HepG2 (cell line): ENCODE measurements around the gene CMTM2. TPM values are rescaled to one million over a fixed set of nuclear protein-coding genes. Genes with fewer than 3 reads are reported as not detected.

Experiments used
- ATM ChIP-seq: fragments of 450-650 bp; IDR thresholded peaks from 2 replicates; pipeline ENCODE4 v1.7.1; 2017; ENCODE audit warnings: mild to moderate bottlenecking, borderline replicate concordance
- ELF1 ChIP-seq: sonication (generic); formaldehyde crosslinking; IDR thresholded peaks from 2 replicates; pipeline ENCODE4 v1.4.0; 2020; ENCODE audit warnings: missing genetic modification reagents
- ERF ChIP-seq: IDR thresholded peaks from 2 replicates; pipeline ENCODE4 v1.6.1; 2018; ENCODE audit warnings: missing biosample characterization, missing genetic modification reagents
- ETV5 ChIP-seq: IDR thresholded peaks from 2 replicates; pipeline ENCODE4 v1.6.1; 2018; ENCODE audit warnings: missing biosample characterization, missing genetic modification reagents, inconsistent platforms, borderline replicate concordance
- GABPA ChIP-seq, 2 experiments: IDR thresholded peaks; 2 replicates each; pipeline ENCODE4 v1.6.1; 2011 to 2016; ENCODE audit warnings: low read depth in 2 of 2, low read length in 1 of 2, missing biosample characterization in 1 of 2, missing genetic modification characterization in 1 of 2
- GATAD2A ChIP-seq: IDR thresholded peaks from 2 replicates; pipeline ENCODE4 v1.6.1; 2016
- HOMEZ ChIP-seq: IDR thresholded peaks from 2 replicates; pipeline ENCODE4 v1.6.1; 2016; ENCODE audit warnings: low read depth
- HOXA9 ChIP-seq: sonication (generic); formaldehyde crosslinking; IDR thresholded peaks from 2 replicates; pipeline ENCODE4 v1.8.1; 2022; ENCODE audit warnings: missing genetic modification reagents, mild to moderate bottlenecking, moderate library complexity, borderline replicate concordance
- IRF9 ChIP-seq: sonication (generic); formaldehyde crosslinking; IDR thresholded peaks from 2 replicates; pipeline ENCODE4 v1.8.0; 2022; ENCODE audit warnings: missing genetic modification reagents, mild to moderate bottlenecking, borderline replicate concordance
- MYPOP ChIP-seq: sonication (generic); formaldehyde crosslinking; IDR thresholded peaks from 2 replicates; pipeline ENCODE4 v1.8.1; 2023; ENCODE audit warnings: mild to moderate bottlenecking, moderate library complexity, missing genetic modification reagents
- NR2C2 ChIP-seq: sonication (generic); formaldehyde crosslinking; IDR thresholded peaks from 2 replicates; pipeline ENCODE4 v1.4.0; 2020; ENCODE audit warnings: missing genetic modification reagents, mild to moderate bottlenecking, moderate library complexity, borderline replicate concordance
- SIN3B ChIP-seq: fragments of 150-350 bp; IDR thresholded peaks from 2 replicates; pipeline ENCODE4 v1.6.1; 2014; ENCODE audit warnings: low read length
- TSC22D2 ChIP-seq: sonication (generic); formaldehyde crosslinking; IDR thresholded peaks from 2 replicates; pipeline ENCODE4 v1.5.1; 2020; ENCODE audit warnings: missing genetic modification reagents, mild to moderate bottlenecking, borderline replicate concordance
- ZBTB42 ChIP-seq: sonication (generic); formaldehyde crosslinking; IDR thresholded peaks from 2 replicates; pipeline ENCODE4 v1.5.0; 2020; ENCODE audit warnings: mild to moderate bottlenecking, missing genetic modification reagents
- ZNF354B ChIP-seq: sonication (generic); formaldehyde crosslinking; IDR thresholded peaks from 2 replicates; pipeline ENCODE4 v1.8.0; 2022; ENCODE audit warnings: mild to moderate bottlenecking, missing genetic modification reagents
- ZNF441 ChIP-seq: sonication (generic); formaldehyde crosslinking; IDR thresholded peaks from 2 replicates; pipeline ENCODE4 v1.7.0; 2021; ENCODE audit warnings: missing genetic modification reagents, borderline replicate concordance
- ZNF510 ChIP-seq: sonication (generic); formaldehyde crosslinking; IDR thresholded peaks from 2 replicates; pipeline ENCODE4 v1.4.0; 2020; ENCODE audit warnings: low read depth, mild to moderate bottlenecking, missing genetic modification reagents
- ZNF740 ChIP-seq: sonication (generic); formaldehyde crosslinking; IDR thresholded peaks from 2 replicates; pipeline ENCODE4 v1.4.0; 2020; ENCODE audit warnings: missing genetic modification reagents
- polyA plus RNA-seq, 8 experiments: library from polyadenylated mRNA; depleted of rRNA in 3 of 8; stranded (reverse) in 7 of 8; unstranded in 1 of 8; fragments of >200 nt; fragmentation: Illumina TruSeq in 4 of 8; extraction: Trizol in 4 of 8; gene quantifications; 2 replicates each; pipeline versions ENCODE4 v1.2.1 to v1.2.3, GENCODE V29; 2011 to 2016; ENCODE audit warnings: low read depth in 4 of 8, missing spikeins in 1 of 8, mixed read lengths in 1 of 8; ENCODE audit not compliant: insufficient read depth in 1 of 8
- total RNA-seq, 5 experiments: library from RNA; depleted of rRNA; stranded (reverse); fragments of >200 nt; fragmentation: Illumina TruSeq; extraction: Trizol; gene quantifications; 2 replicates each; pipeline ENCODE4 v1.2.3, GENCODE V29; 2016; ENCODE audit warnings: low read depth in 1 of 5

The CMTM2 gene
- total and polyA plus RNA-seq, 2 of the 13 experiments (the other 11 are each of a cell fraction or from before 2014, with no cell fraction given) = not detected

- TF ChIP-seq ZBTB42 (0 out of 2 replicates have a peak, but pooled peaks have one; percentile 8), ZNF441 (CRISPR knock-in tag) (peak; percentile 90), ELF1 (CRISPR knock-in tag) (0 out of 2 replicates have a peak, but pooled peaks have one; percentile 43), ATM (no peak), MYPOP (no peak), NR2C2 (CRISPR knock-in tag) (no peak), SIN3B (no peak), TSC22D2 (CRISPR knock-in tag) (no peak), ERF (CRISPR knock-in tag) (peak; percentile 27; the same call in 1 of the 2 replicates), ZNF510 (CRISPR knock-in tag) (no peak), IRF9 (CRISPR knock-in tag) (no peak), ZNF740 (CRISPR knock-in tag) (no peak), ZNF354B (CRISPR knock-in tag) (no peak), GABPA (IDR thresholded peaks at IDR 0.05; ENCODE audit: low read depth, low read length) (no peak), GABPA (CRISPR knock-in tag; IDR thresholded peaks at IDR 0.05; ENCODE audit: low read depth) (peak; percentile 77), HOMEZ (CRISPR knock-in tag) (peak; percentile 33; the same call in 1 of the 2 replicates), GATAD2A (CRISPR knock-in tag) (no peak), HOXA9 (no peak), ETV5 (CRISPR knock-in tag) (peak; percentile 65; the same call in 1 of the 2 replicates)
- TF ChIP-seq, all 625 proteins: peak for 14
These were observed 26.0 kb upstream of the CMTM2 start (continued) for GRCh38 chr16:66553223-66553622.
